GM18502 (cell line): Measurements from ENCODE around the gene AP3B2.

Source experiments
- ATAC-seq: cut with Tn5 transposase; IDR thresholded peaks from one replicate; pipeline ENCODE4 v1.9.1; 2021; ENCODE audit warnings: mild to moderate bottlenecking; ENCODE audit not compliant: unreplicated experiment, poor library complexity

Gene AP3B2

GRCh38 chr15:82611348-82611747 lies 98.3 kb downstream of the AP3B2 start:
- ATAC-seq: no peak
